Cardiac muscle cell (in vitro differentiated cells and primary cell): Measurements from ENCODE around the gene SP140. TPM values are rescaled to one million over a fixed set of nuclear protein-coding genes. Genes with fewer than 3 reads are reported as not detected.

ENCODE experiments used
- DNase-seq, 2 donors: peaks; one replicate each; pipeline versions ENCODE4 v3.0.0 to v3.0.0-alpha.2; 2010 to 2017; ENCODE audit warnings: low read depth in 1 of 2, low spot score in 1 of 2
- H3K27ac ChIP-seq: fragments of 200-600 bp; sonication (generic); 2 replicates; pipeline ENCODE4 v1.5.1; 2016
- H3K27me3 ChIP-seq: fragments of 200-600 bp; sonication (generic); 2 replicates; pipeline ENCODE4 v1.6.0; 2016; ENCODE audit warnings: control low read depth
- H3K36me3 ChIP-seq: fragments of 200-600 bp; sonication (generic); 2 replicates; pipeline ENCODE4 v1.5.1; 2016; ENCODE audit warnings: control low read depth
- H3K4me1 ChIP-seq: fragments of 200-600 bp; sonication (generic); 2 replicates; pipeline ENCODE4 v1.8.1; 2017; ENCODE audit warnings: low read depth, mild to moderate bottlenecking, mixed run types
- H3K4me3 ChIP-seq: fragments of 200-600 bp; sonication (generic); 2 replicates; pipeline ENCODE4 v1.5.1; 2016; ENCODE audit warnings: mild to moderate bottlenecking
- H3K9me3 ChIP-seq: fragments of 200-600 bp; sonication (generic); 2 replicates; pipeline ENCODE4 v1.5.1; 2017; ENCODE audit warnings: low read depth, mild to moderate bottlenecking, control low read depth
- polyA plus RNA-seq: library from polyadenylated mRNA; unstranded; fragments of >200 nt; fragmentation: Nextera tagmentation; extraction: Ambion mirVana; gene quantifications from 2 replicates; pipeline ENCODE4 v1.2.1, GENCODE V29; 2016
- total RNA-seq: library from RNA; depleted of rRNA; stranded (reverse); fragments of >200 nt; gene quantifications from 2 replicates; pipeline ENCODE4 v1.2.3, GENCODE V29; 2016
- TF ChIP-seq, protein P1 (sequence below): IDR thresholded peaks from 2 replicates; pipeline ENCODE4 v1.5.1; 2012; ENCODE audit warnings: low read depth, mild to moderate bottlenecking, low read length

SP140 gene
- total and polyA plus RNA-seq, 2 experiments from 2014 or later, result 0.12 to 0.53 TPM

DNA sequence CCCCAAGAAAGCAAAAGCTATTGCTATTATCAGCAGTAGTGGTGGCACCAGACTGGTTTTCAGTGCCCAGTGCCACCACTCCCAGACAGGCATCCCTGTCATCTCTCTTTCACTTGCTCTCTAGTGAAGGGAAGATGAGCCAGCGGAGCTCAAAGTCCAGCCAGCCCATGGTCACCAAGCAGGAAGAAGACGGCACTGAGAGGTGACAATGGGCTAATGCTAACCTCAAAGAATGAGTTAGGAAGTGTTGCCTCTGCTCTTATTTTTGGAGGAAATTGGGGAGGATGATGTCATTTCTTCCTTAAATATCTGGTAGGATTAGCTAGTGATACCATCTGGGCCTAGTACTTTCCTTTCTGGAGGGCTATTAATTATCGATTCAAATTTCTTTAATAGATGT is 1.7 kb downstream of the SP140 start:
- H3K9me3 ChIP-seq, result no peaks in the 10 kb centered on the region
- DNase-seq, result no peak
- no peak overlapping the region for H3K4me3 ChIP-seq
- TF ChIP-seq, protein P1, sequence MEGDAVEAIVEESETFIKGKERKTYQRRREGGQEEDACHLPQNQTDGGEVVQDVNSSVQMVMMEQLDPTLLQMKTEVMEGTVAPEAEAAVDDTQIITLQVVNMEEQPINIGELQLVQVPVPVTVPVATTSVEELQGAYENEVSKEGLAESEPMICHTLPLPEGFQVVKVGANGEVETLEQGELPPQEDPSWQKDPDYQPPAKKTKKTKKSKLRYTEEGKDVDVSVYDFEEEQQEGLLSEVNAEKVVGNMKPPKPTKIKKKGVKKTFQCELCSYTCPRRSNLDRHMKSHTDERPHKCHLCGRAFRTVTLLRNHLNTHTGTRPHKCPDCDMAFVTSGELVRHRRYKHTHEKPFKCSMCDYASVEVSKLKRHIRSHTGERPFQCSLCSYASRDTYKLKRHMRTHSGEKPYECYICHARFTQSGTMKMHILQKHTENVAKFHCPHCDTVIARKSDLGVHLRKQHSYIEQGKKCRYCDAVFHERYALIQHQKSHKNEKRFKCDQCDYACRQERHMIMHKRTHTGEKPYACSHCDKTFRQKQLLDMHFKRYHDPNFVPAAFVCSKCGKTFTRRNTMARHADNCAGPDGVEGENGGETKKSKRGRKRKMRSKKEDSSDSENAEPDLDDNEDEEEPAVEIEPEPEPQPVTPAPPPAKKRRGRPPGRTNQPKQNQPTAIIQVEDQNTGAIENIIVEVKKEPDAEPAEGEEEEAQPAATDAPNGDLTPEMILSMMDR, result no peak
- H3K27me3 ChIP-seq, result no peaks in the 10 kb centered on the region
- H3K36me3 ChIP-seq, result no peaks in the 10 kb centered on the region
- no peak overlapping the region for H3K27ac ChIP-seq
- H3K4me1 ChIP-seq, result no peaks in the 10 kb centered on the region

DNA sequence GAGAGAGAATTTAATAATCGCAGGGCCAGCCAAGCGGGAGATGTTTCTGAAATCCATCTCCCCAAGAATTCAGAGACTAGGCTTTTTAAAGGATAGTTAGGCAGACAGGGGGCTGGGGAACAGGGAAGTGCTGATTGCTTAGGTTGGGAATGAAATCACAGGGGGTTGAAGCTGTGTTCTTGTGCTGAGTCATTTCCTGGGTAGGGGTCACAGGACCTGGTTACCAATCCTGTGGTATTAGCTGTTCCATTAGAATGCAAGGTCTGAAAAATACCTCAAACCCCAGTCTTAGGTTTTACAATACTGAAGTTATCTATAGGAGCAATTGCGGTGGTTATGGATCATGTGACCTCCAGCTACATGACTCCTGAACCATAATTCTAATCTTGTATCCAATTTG is 4.6 kb downstream of the SP140 start:
- Histone ChIP-seq H3K27me3 (no peaks in the 10 kb centered on the region), H3K27ac (no peak overlapping the region), H3K36me3 (no peaks in the 10 kb centered on the region), H3K4me1 (no peaks in the 10 kb centered on the region), H3K9me3 (no peaks in the 10 kb centered on the region), H3K4me3 (no peak overlapping the region)
- TF ChIP-seq, protein P1, result no peak
- DNase-seq, result peak in 1 of 2 donors; percentile 64

- H3K4me1 ChIP-seq, result no peaks in the 10 kb centered on the region
- TF ChIP-seq, protein P1, result no peak
- no peak for DNase-seq
- H3K36me3 ChIP-seq, result no peaks in the 10 kb centered on the region
- H3K9me3 ChIP-seq, result no peaks in the 10 kb centered on the region
- H3K4me3 ChIP-seq, result no peak overlapping the region
- H3K27me3 ChIP-seq, result no peaks in the 10 kb centered on the region
- H3K27ac ChIP-seq, result no peak overlapping the region
These were observed 5.1 kb downstream of the SP140 start for GRCh38 chr2:230230496-230231200.

- Histone ChIP-seq H3K9me3 (no peaks in the 10 kb centered on the region), H3K4me1 (no peaks in the 10 kb centered on the region), H3K27ac (no peak overlapping the region), H3K36me3 (no peaks in the 10 kb centered on the region), H3K27me3 (no peaks in the 10 kb centered on the region), H3K4me3 (no peak overlapping the region)
- no peak for DNase-seq
- TF ChIP-seq, protein P1, result no peak
These were observed 5.7 kb downstream of the SP140 start for GRCh38 chr2:230231251-230231650.

DNA sequence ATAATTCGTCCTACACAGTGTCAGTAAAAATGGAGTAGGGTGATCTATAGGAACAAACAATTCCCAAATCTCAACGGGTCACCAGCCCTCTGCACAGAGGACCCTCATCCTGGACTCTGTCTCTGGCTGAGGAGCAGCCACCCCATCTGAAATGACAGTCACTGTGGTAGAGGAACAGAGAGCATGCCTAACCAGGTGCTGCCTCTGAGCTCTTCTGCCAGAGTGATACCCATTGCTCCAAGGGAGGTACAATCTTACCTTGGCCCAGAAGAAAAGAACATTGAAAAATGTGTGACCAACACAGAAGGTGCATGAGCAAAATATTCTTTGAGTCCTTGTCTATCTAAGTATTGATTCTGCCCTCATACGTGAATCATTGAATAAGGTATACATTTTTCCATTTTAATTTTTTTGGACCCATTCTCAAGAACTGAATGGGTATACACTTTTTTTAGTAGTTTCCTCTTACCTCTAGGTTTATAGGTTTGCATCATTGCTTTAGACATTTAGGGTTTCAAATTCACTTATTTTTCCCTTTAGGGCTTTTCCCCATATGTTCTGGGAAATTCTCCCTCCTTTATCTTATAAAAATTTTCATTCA is 8.7 kb downstream of the SP140 start:
- no peak overlapping the region for H3K27ac ChIP-seq
- no peaks in the 10 kb centered on the region for H3K27me3 ChIP-seq
- no peaks in the 10 kb centered on the region for H3K36me3 ChIP-seq
- no peak for DNase-seq
- H3K4me1 ChIP-seq, result no peaks in the 10 kb centered on the region
- H3K9me3 ChIP-seq, result no peaks in the 10 kb centered on the region
- TF ChIP-seq, protein P1, result no peak
- H3K4me3 ChIP-seq, result no peak overlapping the region
